ENCODE measurements around the gene BRINP3. TPM values are rescaled to one million over a fixed set of nuclear protein-coding genes. Genes with fewer than 3 reads are reported as not detected.
A peak's percentile ranks its signal among the peaks of the same experiment; 100 is the strongest.

The BRINP3 gene
- total and polyA plus RNA-seq, 8 donors, result 0.06 to 25.5 (median 7.4) TPM; not detected in 4

- no peaks in the 10 kb centered on the region for H3K36me3 ChIP-seq
- H3K27me3 ChIP-seq, result no peaks in the 10 kb centered on the region
- TF ChIP-seq POLR2AphosphoS5 (IDR thresholded peaks at IDR 0.05), result no peak
- no peak overlapping the region for H3K27ac ChIP-seq
- no peak overlapping the region for H3K4me3 ChIP-seq
- peak in 1 of 2 donors; percentile 12 for DNase-seq
- intact Hi-C loops (cut with DNase I; ENCODE audit: low total_unique reads), result no loop called here
- no peaks in the 10 kb centered on the region for H3K9me3 ChIP-seq
- 72 to 85% (median 72%) methylated on average over 1 of the region's 1 CpG for WGBS, 5 donors
- no peaks in the 10 kb centered on the region for H3K4me1 ChIP-seq
These were observed 41.0 kb downstream of the BRINP3 start for GRCh38 chr1:190436615-190437014.

GRCh38 chr1:190429932-190430331, 47.7 kb downstream of the BRINP3 start:
- H3K9me3 ChIP-seq, result no peaks in the 10 kb centered on the region
- H3K4me1 ChIP-seq, result no peaks in the 10 kb centered on the region
- intact Hi-C loops (cut with DNase I; ENCODE audit: low total_unique reads), result no loop called here
- DNase-seq, result no peak
- no peaks in the 10 kb centered on the region for H3K27me3 ChIP-seq
- no peaks in the 10 kb centered on the region for H3K36me3 ChIP-seq
- H3K27ac ChIP-seq, result no peak overlapping the region
- TF ChIP-seq CTCF (IDR thresholded peaks at IDR 0.05) (no peak), EP300 (IDR thresholded peaks at IDR 0.05) (no peak), POLR2A (IDR thresholded peaks at IDR 0.05) (no peak), POLR2AphosphoS5 (IDR thresholded peaks at IDR 0.05) (no peak)
- 65 to 82% (median 72%) methylated on average over 2 of the region's 2 CpGs for WGBS, 5 donors
- no peak overlapping the region for H3K4me3 ChIP-seq

- H3K4me1 ChIP-seq, result no peaks in the 10 kb centered on the region
- no peaks in the 10 kb centered on the region for H3K36me3 ChIP-seq
- no peak for TF ChIP-seq POLR2AphosphoS5 (IDR thresholded peaks at IDR 0.05)
- no peak for TF ChIP-seq EP300 (IDR thresholded peaks at IDR 0.05)
- TF ChIP-seq CTCF (IDR thresholded peaks at IDR 0.05), result no peak
- no peak for TF ChIP-seq POLR2A (IDR thresholded peaks at IDR 0.05)
- no peak overlapping the region for H3K4me3 ChIP-seq
- H3K27me3 ChIP-seq, result no peaks in the 10 kb centered on the region
- no peak for DNase-seq
- H3K9me3 ChIP-seq, result no peaks in the 10 kb centered on the region
- no peak overlapping the region for H3K27ac ChIP-seq
- intact Hi-C loops (cut with DNase I; ENCODE audit: low total_unique reads), result no loop called here
These were observed 48.5 kb downstream of the BRINP3 start for GRCh38 chr1:190429141-190429540.

GRCh38 chr1:190416239-190416638, 61.4 kb downstream of the BRINP3 start:
- no peaks in the 10 kb centered on the region for H3K36me3 ChIP-seq
- no peaks in the 10 kb centered on the region for H3K27me3 ChIP-seq
- TF ChIP-seq CTCF (IDR thresholded peaks at IDR 0.05) (no peak), POLR2A (IDR thresholded peaks at IDR 0.05) (no peak), EP300 (IDR thresholded peaks at IDR 0.05) (no peak), POLR2AphosphoS5 (IDR thresholded peaks at IDR 0.05) (no peak)
- no peaks in the 10 kb centered on the region for H3K9me3 ChIP-seq
- H3K27ac ChIP-seq, result no peak overlapping the region
- no peaks in the 10 kb centered on the region for H3K4me1 ChIP-seq
- intact Hi-C loops (cut with DNase I; ENCODE audit: low total_unique reads), result no loop called here
- no peak for DNase-seq
- 63 to 74% (median 70%) methylated on average over 1 of the region's 1 CpG for WGBS, 5 donors
- no peak overlapping the region for H3K4me3 ChIP-seq

- intact Hi-C loops (cut with DNase I; ENCODE audit: low total_unique reads), result no loop called here
- WGBS, 5 donors, result 82 to 91% (median 88%) methylated on average over 3 of the region's 3 CpGs
These were observed 64.5 kb downstream of the BRINP3 start for GRCh38 chr1:190413142-190413541.

More at GRCh38 chr1:190413142-190413541, 64.5 kb downstream of the BRINP3 start:
- no peak overlapping the region for H3K4me3 ChIP-seq
- H3K36me3 ChIP-seq, result no peaks in the 10 kb centered on the region
- no peak overlapping the region for H3K27ac ChIP-seq
- no peaks in the 10 kb centered on the region for H3K27me3 ChIP-seq
- no peak for TF ChIP-seq CTCF (IDR thresholded peaks at IDR 0.05)
- TF ChIP-seq POLR2AphosphoS5 (IDR thresholded peaks at IDR 0.05), result no peak
- no peak for TF ChIP-seq POLR2A (IDR thresholded peaks at IDR 0.05)
- TF ChIP-seq EP300 (IDR thresholded peaks at IDR 0.05), result no peak
- H3K4me1 ChIP-seq, result no peaks in the 10 kb centered on the region
- H3K9me3 ChIP-seq, result no peaks in the 10 kb centered on the region
- DNase-seq, result no peak

Data from stomach (tissue), 9 donors.